AG09319 (cell line): ENCODE results near the gene PIR.

Source experiments
- DNase-seq: peaks from one replicate; pipeline ENCODE4 v3.0.0-alpha.2; 2010; ENCODE audit warnings: low read depth; ENCODE audit errors: extremely low read depth
- CTCF ChIP-seq: IDR thresholded peaks from 2 replicates; pipeline ENCODE4 v1.5.1; 2011; ENCODE audit warnings: low read depth, mild to moderate bottlenecking, inconsistent platforms, low read length, moderate library complexity

The PIR gene

GRCh38 chrX:15358533-15358932 is 134.6 kb downstream of the PIR start:
- no peak for TF ChIP-seq CTCF
- no peak for DNase-seq

GRCh38 chrX:15356444-15356843 is 136.7 kb downstream of the PIR start:
- TF ChIP-seq CTCF = no peak
- DNase-seq = no peak

DNA sequence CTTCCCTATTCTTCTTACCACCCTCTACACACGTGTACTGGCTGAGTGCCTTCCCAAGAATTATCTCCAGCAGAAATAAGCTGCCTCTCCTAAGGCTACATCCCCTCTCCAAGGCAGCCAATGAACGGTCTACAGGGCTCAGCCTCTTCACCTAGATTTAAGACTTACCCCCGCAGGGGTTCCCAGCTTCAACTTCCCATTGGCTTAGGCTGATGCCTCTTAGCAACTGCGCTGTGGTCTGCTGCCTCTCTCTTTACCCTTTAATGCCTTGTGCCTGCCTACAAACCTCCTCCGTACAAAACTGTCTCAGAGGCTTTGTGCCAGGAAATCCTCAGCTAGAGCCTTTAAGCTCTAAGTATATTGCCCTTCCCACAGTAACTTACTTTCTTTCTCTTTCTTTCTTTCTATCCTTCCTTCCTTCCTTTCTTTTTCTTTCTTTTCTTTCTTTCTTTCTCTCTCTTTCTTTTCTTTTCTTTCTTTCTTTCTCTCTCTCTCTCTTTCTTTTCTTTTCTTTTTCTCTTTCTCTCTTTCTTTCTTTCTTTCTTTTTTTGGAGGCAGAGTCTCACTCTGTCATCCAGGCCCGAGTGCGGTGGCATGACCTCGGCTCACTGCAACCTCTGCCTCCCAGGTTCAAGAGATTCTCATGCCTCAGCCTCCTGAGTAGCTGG is 142.7 kb downstream of the PIR start:
- DNase-seq = no peak
- TF ChIP-seq CTCF = no peak

GRCh38 chrX:15349046-15349445 is 144.1 kb downstream of the PIR start:
- DNase-seq = peak; percentile 47
- TF ChIP-seq CTCF = peak; percentile 59

GRCh38 chrX:15345976-15346375 is 147.2 kb downstream of the PIR start:
- TF ChIP-seq CTCF = no peak

DNA sequence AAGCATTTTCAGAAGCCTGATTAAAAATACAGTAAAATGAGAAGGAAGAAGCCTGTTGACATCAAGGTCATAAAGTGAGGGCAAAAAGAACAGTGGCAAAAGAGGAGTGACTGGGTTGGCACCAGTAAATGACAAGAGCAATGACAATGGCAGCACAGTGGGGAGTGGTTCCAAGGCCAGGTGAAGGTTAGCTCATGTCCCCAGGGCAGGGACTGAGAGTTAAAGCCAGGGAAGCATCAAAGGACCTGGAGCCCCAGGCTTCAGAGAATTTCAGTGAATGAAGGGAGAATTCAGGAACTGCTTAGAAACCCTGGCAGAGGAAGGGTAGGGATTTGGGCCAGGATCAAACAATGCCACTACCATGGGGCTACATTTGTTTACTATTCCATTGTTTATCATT is 149.0 kb downstream of the PIR start:
- TF ChIP-seq CTCF = no peak
- no peak for DNase-seq

More at GRCh38 chrX:15345976-15346375, 147.2 kb downstream of the PIR start:
- DNase-seq = no peak

DNA sequence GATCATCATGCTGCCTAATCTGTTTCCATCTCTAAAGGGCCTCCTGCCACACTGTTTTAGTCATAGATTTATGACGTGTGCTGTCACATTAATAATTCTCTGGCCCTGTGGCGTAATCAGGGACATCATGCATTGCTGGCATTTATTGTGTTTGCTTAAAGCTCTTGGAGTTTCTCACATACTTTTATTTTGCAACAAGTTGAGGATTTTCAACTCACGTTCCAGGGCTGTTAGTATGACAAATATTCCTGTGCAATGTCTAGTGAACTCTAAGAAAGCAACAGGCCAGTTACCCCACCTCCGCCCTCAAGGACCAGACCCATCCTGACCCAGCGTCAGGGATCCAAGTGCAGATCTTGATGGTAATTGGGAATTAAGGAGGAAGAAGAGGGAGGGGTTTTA is 150.1 kb downstream of the PIR start:
- no peak for DNase-seq
- no peak for TF ChIP-seq CTCF
